ENCODE measurements around the gene ADGRA3.

- TF ChIP-seq CTCF (IDR thresholded peaks at IDR 0.05) (no peak), POLR2A (IDR thresholded peaks at IDR 0.05) (no peak), POLR2AphosphoS5 (IDR thresholded peaks at IDR 0.05) (no peak)
Measured at GRCh38 chr4:22521240-22521639, 5.4 kb upstream of the ADGRA3 start.
